Mucosa of rectum (tissue), 2 donors: ENCODE data around the gene TBRG4.

Experiments
- H3K27ac ChIP-seq, 2 donors: one replicate each; pipeline ENCODE4 v1.7.0; 2013; ENCODE audit warnings: inconsistent platforms in 2 of 2, low read depth in 2 of 2, low read length in 2 of 2
- H3K27me3 ChIP-seq, 2 donors: one replicate each; pipeline ENCODE4 v1.7.0; 2013; ENCODE audit warnings: low read length in 2 of 2; ENCODE audit not compliant: control insufficient read depth in 2 of 2, insufficient read depth in 2 of 2
- H3K36me3 ChIP-seq, 2 donors: one replicate each; pipeline ENCODE4 v1.7.0; 2013; ENCODE audit warnings: low read length in 2 of 2; ENCODE audit not compliant: control insufficient read depth in 2 of 2, insufficient read depth in 2 of 2
- H3K4me1 ChIP-seq, 2 donors: one replicate each; pipeline ENCODE4 v1.7.0; 2013; ENCODE audit warnings: low read length in 2 of 2, mild to moderate bottlenecking in 1 of 2; ENCODE audit not compliant: control insufficient read depth in 2 of 2, insufficient read depth in 2 of 2
- H3K4me3 ChIP-seq, 2 donors: one replicate each; pipeline ENCODE4 v1.7.0; 2013; ENCODE audit warnings: low read length in 2 of 2
- H3K9ac ChIP-seq, 2 donors: one replicate each; pipeline ENCODE4 v1.7.0; 2013; ENCODE audit warnings: low read length in 2 of 2, low read depth in 1 of 2, mild to moderate bottlenecking in 1 of 2
- H3K9me3 ChIP-seq, 2 donors: one replicate each; pipeline ENCODE4 v1.7.0; 2013; ENCODE audit warnings: low read length in 2 of 2; ENCODE audit not compliant: control insufficient read depth in 2 of 2
- donor health status: healthy.
- donor health status: Normal muscosa, but diverticular disease.

Gene TBRG4

DNA sequence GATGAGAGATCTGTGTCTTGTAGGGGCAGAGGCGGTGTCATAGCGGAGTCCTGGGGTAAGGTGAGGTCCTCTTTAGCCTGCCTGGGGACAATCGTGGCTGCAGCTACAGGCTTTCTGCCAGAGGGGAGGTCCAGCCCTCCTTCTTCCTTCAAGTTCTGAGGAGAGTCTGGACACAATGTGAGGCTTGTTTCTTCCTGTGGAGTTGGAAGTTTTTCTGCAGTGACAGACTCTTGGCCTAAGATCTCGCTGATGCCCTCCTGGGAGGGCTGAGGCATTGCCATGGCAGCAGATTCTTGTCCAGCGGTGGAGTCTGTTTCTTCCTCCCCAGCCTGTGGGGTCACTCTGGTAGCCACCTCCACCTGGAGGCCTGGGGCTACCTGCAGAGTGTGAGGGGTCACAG is 27.2 kb downstream of the TBRG4 start:
- Histone ChIP-seq H3K9me3 (no peaks in the 10 kb centered on the region), H3K27ac (no peak overlapping the region), H3K27me3 (peaks cover 2 to 4% of the 10 kb centered on the region in 2 donors), H3K4me3 (no peak overlapping the region), H3K9ac (no peak overlapping the region), H3K4me1 (peaks cover 0 to 3% of the 10 kb centered on the region in 2 donors), H3K36me3 (no peaks in the 10 kb centered on the region)

DNA sequence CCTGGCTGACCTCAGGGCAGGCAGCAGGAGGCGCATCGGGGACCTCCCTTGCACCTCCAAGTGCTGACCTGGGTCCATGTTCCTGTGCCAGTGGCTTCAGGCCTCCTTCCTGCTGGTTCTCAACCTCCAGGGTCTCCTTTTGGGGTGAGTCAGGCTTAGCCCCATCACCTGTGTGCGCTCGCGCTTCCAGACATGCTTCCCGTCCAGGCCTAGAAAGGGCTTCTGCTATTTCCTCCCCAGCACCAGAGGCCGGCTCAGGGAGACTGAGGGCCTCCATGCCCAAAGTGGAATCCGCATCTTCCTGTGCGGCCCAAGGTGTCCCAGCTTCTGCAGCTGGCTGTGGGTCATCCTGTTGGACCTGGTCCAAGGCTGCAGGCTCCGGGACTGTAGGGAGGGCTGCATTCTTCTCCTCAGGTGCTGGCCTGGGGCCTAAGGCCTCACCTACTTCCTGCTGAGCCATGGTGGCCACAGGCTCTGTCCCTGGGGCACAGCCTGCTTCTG is 28.6 kb downstream of the TBRG4 start:
- Histone ChIP-seq H3K36me3 (no peaks in the 10 kb centered on the region), H3K4me3 (no peak overlapping the region), H3K27ac (no peak overlapping the region), H3K9me3 (no peaks in the 10 kb centered on the region), H3K27me3 (no peaks in the 10 kb centered on the region), H3K4me1 (peaks cover 0 to 1% of the 10 kb centered on the region in 2 donors), H3K9ac (no peak overlapping the region)

DNA sequence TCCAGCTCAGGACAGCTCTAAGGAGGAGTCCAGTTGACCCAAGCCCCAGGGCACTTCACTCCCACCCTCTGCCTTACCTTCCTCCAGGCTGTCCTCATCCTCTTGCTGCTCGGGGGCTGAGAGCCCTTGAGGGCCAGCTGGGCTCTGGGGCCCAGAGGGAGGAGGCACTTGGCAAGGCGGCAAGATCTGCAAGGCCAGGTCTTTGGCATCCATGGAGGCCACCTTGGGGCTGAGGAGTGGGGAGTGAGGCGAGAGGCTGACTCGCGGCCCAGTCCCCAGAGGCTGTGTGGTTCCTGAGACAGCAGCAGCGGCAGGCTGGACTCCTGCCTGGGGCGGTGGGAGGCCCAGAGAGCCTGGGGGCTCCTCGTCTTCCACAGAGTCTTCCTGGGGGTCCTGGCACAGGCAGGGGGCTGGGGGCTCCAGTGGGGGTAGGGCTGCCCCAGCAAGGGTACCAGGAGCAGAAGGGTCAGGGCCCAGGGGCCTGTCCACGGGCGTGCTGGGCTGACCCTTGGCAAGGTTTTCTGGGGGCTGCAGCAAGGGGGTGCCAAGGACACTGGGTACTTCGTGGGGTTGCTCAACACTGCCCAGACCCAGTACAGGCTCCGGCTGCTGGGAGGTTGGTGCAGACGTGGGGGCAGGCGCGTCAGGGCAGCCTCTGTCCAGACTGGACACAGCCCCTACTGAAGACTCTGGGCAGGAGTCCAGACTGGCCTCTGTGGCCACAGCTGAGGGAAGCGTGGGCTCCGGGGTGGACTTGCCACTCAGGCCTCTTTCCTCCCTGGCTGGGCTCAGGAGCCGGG is 29.3 kb downstream of the TBRG4 start:
- Histone ChIP-seq H3K4me3 (no peak overlapping the region), H3K4me1 (no peaks in the 10 kb centered on the region), H3K36me3 (peaks cover 0 to 3% of the 10 kb centered on the region in 2 donors), H3K27ac (no peak overlapping the region), H3K27me3 (no peaks in the 10 kb centered on the region), H3K9ac (no peak overlapping the region), H3K9me3 (no peaks in the 10 kb centered on the region)

DNA sequence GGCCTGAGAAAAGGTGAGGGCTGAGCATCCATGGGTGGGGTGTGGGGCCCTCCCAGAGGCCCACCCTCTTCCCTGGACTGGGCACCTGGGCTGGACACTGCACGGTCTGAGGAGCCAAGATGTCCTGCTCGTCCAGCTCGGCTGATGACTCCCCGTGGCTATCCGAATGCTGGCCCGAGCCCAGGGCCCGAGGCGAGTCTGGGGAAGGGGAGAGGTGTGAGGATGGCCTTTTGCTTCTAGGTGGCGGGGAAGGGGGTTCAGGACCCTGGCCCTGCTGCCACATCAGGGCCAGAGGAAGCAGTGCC is 29.9 kb downstream of the TBRG4 start:
- Histone ChIP-seq H3K9me3 (no peaks in the 10 kb centered on the region), H3K9ac (no peak overlapping the region), H3K27me3 (no peaks in the 10 kb centered on the region), H3K4me3 (no peak overlapping the region), H3K4me1 (no peaks in the 10 kb centered on the region), H3K27ac (no peak overlapping the region), H3K36me3 (peaks cover 0 to 3% of the 10 kb centered on the region in 2 donors)

DNA sequence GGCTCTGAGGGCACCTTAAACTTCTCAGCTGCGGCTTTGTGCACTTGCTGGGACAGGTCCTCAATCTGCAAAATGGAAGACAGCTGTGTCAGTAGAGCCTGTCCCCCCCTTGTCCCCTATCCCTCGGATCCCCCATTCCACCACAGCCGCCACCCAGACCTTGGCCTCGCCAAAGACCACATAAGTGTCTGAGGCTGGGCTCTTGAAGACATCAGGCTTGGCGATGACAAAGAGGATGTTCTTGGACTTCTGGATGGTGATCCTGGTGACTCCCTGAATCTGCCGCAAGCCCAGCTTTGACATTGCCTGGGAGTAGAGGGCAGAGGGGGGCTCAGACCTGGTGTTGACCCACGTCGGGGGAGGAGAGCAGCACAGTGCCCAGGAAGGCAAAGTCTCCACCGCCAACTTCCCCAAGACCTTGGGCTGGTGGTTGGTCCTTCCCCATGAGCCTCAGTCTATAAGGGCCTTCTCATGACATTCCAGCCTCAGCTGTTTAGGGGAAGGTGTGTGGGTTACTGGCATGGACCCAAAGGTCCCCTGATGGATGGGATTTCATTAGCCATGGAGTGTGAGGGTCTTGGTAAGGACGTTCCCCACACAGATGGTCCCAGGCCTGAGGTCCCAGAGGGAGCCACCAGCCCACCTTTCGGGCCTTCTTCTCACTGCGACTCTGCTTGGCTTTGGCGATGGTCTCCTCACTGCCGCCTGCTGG is 30.4 kb downstream of the TBRG4 start:
- no peak overlapping the region for H3K4me3 ChIP-seq
- H3K36me3 ChIP-seq, result peaks cover 0 to 8% of the 10 kb centered on the region in 2 donors

DNA sequence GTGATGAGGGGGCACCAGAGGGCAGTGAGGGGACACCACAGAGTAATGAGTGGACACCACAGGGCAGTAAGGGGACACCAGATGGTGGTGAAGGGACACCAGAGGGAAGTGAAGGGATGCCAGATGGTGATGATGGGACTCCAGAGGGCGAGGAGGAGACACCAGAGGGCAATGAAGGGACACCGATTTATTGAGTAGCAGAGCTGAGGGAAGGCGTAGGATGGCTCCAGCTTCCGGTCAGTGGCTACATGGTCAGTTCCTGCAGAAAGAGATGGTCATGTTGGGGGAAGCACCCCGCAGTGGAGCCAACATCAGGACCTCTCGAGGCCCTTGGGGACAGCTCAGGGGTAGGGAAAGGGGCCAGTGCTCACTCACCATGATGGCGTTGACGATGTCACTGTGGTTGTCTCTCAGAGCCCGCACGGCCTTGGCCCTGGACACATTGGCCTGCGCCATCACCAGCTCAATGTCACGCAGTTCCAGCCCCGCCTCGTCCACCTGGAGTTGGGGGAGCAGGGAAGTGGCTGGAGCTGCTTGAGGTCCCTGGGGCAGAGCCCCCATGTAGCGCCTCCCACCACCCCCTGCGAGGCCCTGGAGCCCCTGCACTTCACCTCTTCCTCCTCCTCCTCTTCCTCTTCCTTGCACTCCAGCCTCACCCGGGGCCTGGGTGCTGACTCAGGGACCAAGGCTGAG is 31.1 kb downstream of the TBRG4 start:
- Histone ChIP-seq H3K27me3 (no peaks in the 10 kb centered on the region), H3K4me1 (no peaks in the 10 kb centered on the region), H3K9ac (no peak overlapping the region), H3K9me3 (no peaks in the 10 kb centered on the region), H3K4me3 (no peak overlapping the region), H3K36me3 (peaks cover 6 to 15% of the 10 kb centered on the region in 2 donors), H3K27ac (no peak overlapping the region)

More for the DNA sequence above, 30.4 kb downstream of the TBRG4 start:
- Histone ChIP-seq H3K9ac (no peak overlapping the region), H3K27me3 (no peaks in the 10 kb centered on the region), H3K4me1 (no peaks in the 10 kb centered on the region), H3K27ac (no peak overlapping the region), H3K9me3 (no peaks in the 10 kb centered on the region)

DNA sequence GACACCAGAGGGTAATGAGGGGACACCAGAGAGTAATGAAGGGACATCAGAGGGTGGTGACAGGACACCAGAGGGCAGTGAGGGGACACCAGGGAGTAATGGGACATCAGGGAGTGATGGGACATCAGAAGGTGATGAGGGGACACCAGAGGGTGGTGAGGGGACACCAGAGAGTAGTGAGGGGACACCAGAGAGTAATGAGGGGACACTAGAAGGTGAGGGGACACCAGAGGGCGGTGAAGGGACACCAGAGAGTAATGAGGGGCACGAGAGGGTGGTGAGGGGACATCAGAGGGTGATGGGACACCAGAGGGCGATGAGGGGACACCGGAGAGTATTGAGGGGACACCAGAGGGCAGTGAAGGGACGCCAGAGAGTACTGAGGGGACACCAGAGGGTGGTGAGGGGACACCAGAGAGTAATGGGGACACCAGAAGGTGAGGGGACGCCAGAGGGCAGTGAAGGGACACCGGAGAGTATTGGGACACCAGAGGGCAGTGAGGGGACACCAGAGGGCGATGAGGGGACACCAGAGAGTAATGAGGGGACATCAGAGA is 33.3 kb downstream of the TBRG4 start:
- no peaks in the 10 kb centered on the region for H3K9me3 ChIP-seq
- peaks cover 26 to 37% of the 10 kb centered on the region in 2 donors for H3K36me3 ChIP-seq
- H3K4me1 ChIP-seq, result no peaks in the 10 kb centered on the region
- H3K27ac ChIP-seq, result no peak overlapping the region
- H3K9ac ChIP-seq, result no peak overlapping the region
- no peaks in the 10 kb centered on the region for H3K27me3 ChIP-seq
- no peak overlapping the region for H3K4me3 ChIP-seq

DNA sequence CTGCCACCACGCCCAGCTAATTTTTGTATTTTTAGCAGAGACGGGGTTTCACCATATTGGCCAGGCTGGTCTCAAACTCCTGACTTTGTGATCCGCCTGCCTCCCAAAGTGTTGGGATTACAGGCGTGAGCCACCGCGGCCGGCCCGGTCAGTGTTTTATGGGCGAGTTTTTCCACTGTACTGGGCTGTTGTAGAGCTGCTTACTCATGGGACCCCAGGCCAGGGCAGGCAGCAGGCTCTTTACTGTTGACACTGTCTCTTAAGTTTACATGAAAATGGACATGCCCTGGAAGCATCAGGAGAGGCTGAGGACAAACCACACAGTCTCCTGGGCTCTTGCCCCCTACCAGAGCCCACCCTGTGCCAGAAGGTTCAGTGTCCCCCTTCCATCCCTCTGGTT is 33.9 kb downstream of the TBRG4 start:
- no peaks in the 10 kb centered on the region for H3K9me3 ChIP-seq
- H3K4me3 ChIP-seq, result no peak overlapping the region
- H3K9ac ChIP-seq, result no peak overlapping the region
- peaks cover 32 to 43% of the 10 kb centered on the region in 2 donors for H3K36me3 ChIP-seq
- no peaks in the 10 kb centered on the region for H3K27me3 ChIP-seq
- H3K4me1 ChIP-seq, result no peaks in the 10 kb centered on the region
- H3K27ac ChIP-seq, result no peak overlapping the region

DNA sequence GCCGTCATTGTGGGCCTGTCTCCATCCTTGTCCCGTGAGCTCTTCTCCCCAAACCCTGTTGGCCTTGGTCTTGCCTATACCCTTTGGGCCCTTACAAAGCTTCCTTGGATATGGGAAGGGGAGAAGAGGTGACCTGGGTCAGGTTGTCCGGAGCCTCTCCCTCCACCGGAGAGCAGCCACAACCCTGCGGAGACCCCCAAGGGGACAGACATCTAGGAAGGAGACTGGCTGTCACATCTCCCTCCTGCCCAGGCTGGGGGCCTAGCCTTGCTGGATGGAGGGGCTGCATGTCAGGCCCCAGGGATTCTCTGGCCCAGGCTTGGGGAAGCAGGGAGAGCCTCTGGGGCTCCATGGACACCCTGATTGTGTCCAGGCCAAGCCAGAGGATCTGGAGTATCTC is 34.6 kb downstream of the TBRG4 start:
- Histone ChIP-seq H3K4me1 (no peaks in the 10 kb centered on the region), H3K36me3 (peaks cover 37 to 49% of the 10 kb centered on the region in 2 donors), H3K27ac (no peak overlapping the region), H3K27me3 (no peaks in the 10 kb centered on the region), H3K4me3 (no peak overlapping the region), H3K9me3 (no peaks in the 10 kb centered on the region), H3K9ac (no peak overlapping the region)
